ENCODE results near the gene NODAL.
"Not testable (repeated sequence)": the region's sequence is repeated elsewhere in the genome, so short reads cannot be mapped to it uniquely, and the experiment has no call there.

NODAL gene

GRCh38 chr10:70441161-70441894 lies at the start of gene NODAL:
TSS of gene NODAL (minus strand) at chr10:70441681. CDS start at chr10:70441667, 14 bp downstream.
- no peak for TF ChIP-seq CTCF (IDR thresholded peaks at IDR 0.05; ENCODE audit: control insufficient read depth, insufficient read depth, low read depth, low read length, missing control alignments)
- no peak for DNase-seq (ENCODE audit: low read depth)
- H3K4me3 ChIP-seq (ENCODE audit: control insufficient read depth, low read depth, low read length), result no peak within 1 kb of the TSS; the same call in none of the 2 replicates

GRCh38 chr10:70490142-70490541 lies 48.7 kb upstream of the NODAL start:
- no peak for DNase-seq (ENCODE audit: low read depth)
- no peak overlapping the region for H3K4me3 ChIP-seq (ENCODE audit: control insufficient read depth, low read depth, low read length)
- no peak for TF ChIP-seq CTCF (IDR thresholded peaks at IDR 0.05; ENCODE audit: control insufficient read depth, insufficient read depth, low read depth, low read length, missing control alignments)

- DNase-seq (ENCODE audit: low read depth), result no peak
- H3K4me3 ChIP-seq (ENCODE audit: control insufficient read depth, low read depth, low read length), result no peak overlapping the region
- TF ChIP-seq CTCF (IDR thresholded peaks at IDR 0.05; ENCODE audit: control insufficient read depth, insufficient read depth, low read depth, low read length, missing control alignments), result no peak
Measured at GRCh38 chr10:70487824-70488223, 46.3 kb upstream of the NODAL start.

GRCh38 chr10:70483872-70484271 lies 42.4 kb upstream of the NODAL start:
- not testable (repeated sequence) for DNase-seq (ENCODE audit: low read depth); H3K4me3 ChIP-seq (ENCODE audit: control insufficient read depth, low read depth, low read length)

- H3K4me3 ChIP-seq (ENCODE audit: control insufficient read depth, low read depth, low read length), result no peak overlapping the region
- TF ChIP-seq CTCF (IDR thresholded peaks at IDR 0.05; ENCODE audit: control insufficient read depth, insufficient read depth, low read depth, low read length, missing control alignments), result no peak
- no peak for DNase-seq (ENCODE audit: low read depth)
Measured at GRCh38 chr10:70482982-70483760, 41.7 kb upstream of the NODAL start.

GRCh38 chr10:70481831-70482530 lies 40.5 kb upstream of the NODAL start:
- DNase-seq (ENCODE audit: low read depth), result no peak
- no peak overlapping the region for H3K4me3 ChIP-seq (ENCODE audit: control insufficient read depth, low read depth, low read length)
- no peak for TF ChIP-seq CTCF (IDR thresholded peaks at IDR 0.05; ENCODE audit: control insufficient read depth, insufficient read depth, low read depth, low read length, missing control alignments)
